GM12891 (cell line): ENCODE results near the gene GPATCH3.

Experiments
- POLR2A ChIP-seq: IDR thresholded peaks from 2 replicates; pipeline ENCODE4 v1.6.1; 2011; ENCODE audit warnings: low read depth, low read length, control low read depth
- POLR2AphosphoS5 ChIP-seq: IDR thresholded peaks from 2 replicates; pipeline ENCODE4 v1.6.1; 2011; ENCODE audit warnings: low read depth, low read length, control low read depth
- POU2F2 ChIP-seq: IDR thresholded peaks from 2 replicates; pipeline ENCODE4 v1.6.1; 2011; ENCODE audit warnings: low read depth, mild to moderate bottlenecking, control low read depth, low read length, moderate library complexity
- SPI1 ChIP-seq: IDR thresholded peaks from 2 replicates; pipeline ENCODE4 v1.6.1; 2011; ENCODE audit warnings: low read depth, low read length, control low read depth
- TAF1 ChIP-seq: IDR thresholded peaks from 2 replicates; pipeline ENCODE4 v1.6.1; 2011; ENCODE audit warnings: low read depth, low read length, control low read depth

GRCh38 chr1:26856181-26856580, 44.1 kb downstream of the GPATCH3 start:
- TF ChIP-seq TAF1 (no peak), POLR2A (no peak), SPI1 (no peak), POLR2AphosphoS5 (no peak), POU2F2 (no peak)
